ENCODE measurements around the gene DCX. TPM values are rescaled to one million over a fixed set of nuclear protein-coding genes. Genes with fewer than 3 reads are reported as not detected.

The DCX gene
- total and polyA plus RNA-seq, 2 donors (not counting 1 experiment from before 2014, with no cell fraction given): not detected

DNA sequence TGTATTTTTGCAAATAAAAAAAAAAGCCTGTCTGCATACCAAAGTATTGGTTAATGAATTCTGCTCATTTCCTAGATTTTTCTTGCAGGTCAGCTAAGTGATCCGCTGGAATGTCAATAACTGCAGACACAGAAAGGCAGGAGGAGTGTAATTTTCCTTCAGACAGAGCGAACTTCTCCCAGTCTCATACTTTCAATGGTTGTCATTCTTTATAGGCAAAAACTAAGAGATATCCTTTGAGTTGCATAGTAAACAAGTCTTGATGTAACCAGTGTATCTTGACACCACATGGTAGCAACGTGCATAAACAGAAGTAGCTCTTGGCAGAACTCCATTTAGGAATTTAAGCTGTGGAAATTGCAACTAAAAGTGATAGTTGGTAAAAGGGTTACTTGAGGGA is 149.9 kb downstream of the DCX start:
- H2AFZ ChIP-seq (ENCODE audit: insufficient read depth, low read depth, low read length, poor library complexity, severe bottlenecking): no peak overlapping the region
- H3K27me3 Mint-ChIP-seq: no peaks in the 10 kb centered on the region
- no peak overlapping the region for H3K9ac ChIP-seq (ENCODE audit: low read length)
- no peaks in the 10 kb centered on the region for H3K9me3 ChIP-seq (ENCODE audit: control extremely low read depth in 1 of 3, control insufficient read depth in 2 of 3, insufficient read depth in 1 of 3, low read length in 2 of 3)
- no peaks in the 10 kb centered on the region for H4K20me1 ChIP-seq (ENCODE audit: control insufficient read depth, insufficient read depth, low read length, poor library complexity, severe bottlenecking)
- no peak for DNase-seq
- H3K4me2 ChIP-seq (replicated peaks; ENCODE audit: low read depth, low read length, poor library complexity, severe bottlenecking): no peak overlapping the region
- no peaks in the 10 kb centered on the region for H3K79me2 ChIP-seq (ENCODE audit: control insufficient read depth, insufficient read depth, low read length)
- no peaks in the 10 kb centered on the region for H3K27me3 ChIP-seq (replicated peaks in 1 of 4; ENCODE audit: control extremely low read depth in 1 of 4, control insufficient read depth in 3 of 4, insufficient read depth in 4 of 4, low read length in 3 of 4)
- ATAC-seq (ENCODE audit: low read depth): no peak
- CTCF ChIA-PET: no interaction called here
- H3K4me1 ChIP-seq (ENCODE audit: control insufficient read depth in 2 of 2, insufficient read depth in 2 of 2, low read length in 2 of 2): no peaks in the 10 kb centered on the region
- no peak overlapping the region for H3K4me3 Mint-ChIP-seq
- no peaks in the 10 kb centered on the region for H3K4me1 Mint-ChIP-seq
- 100% methylated on average over 1 of the region's 3 CpGs for WGBS (ENCODE audit: insufficient coverage)
- no peaks in the 10 kb centered on the region for H3K9me3 Mint-ChIP-seq (ENCODE audit: insufficient read depth)
- intact Hi-C loops (cut with micrococcal nuclease): no loop called here
- H3K4me3 ChIP-seq (ENCODE audit: control extremely low read depth in 1 of 5, extremely low read depth in 1 of 5, insufficient read depth in 1 of 5, low read depth in 2 of 5, low read length in 4 of 5): no peak overlapping the region
- no peak overlapping the region for H3K27ac ChIP-seq (ENCODE audit: low read length in 2 of 2)
- no peak for TF ChIP-seq EZH2 (IDR thresholded peaks at IDR 0.05; ENCODE audit: borderline replicate concordance, insufficient read depth, low read depth, low read length, poor library complexity, severe bottlenecking)
- TF ChIP-seq, protein P1, sequence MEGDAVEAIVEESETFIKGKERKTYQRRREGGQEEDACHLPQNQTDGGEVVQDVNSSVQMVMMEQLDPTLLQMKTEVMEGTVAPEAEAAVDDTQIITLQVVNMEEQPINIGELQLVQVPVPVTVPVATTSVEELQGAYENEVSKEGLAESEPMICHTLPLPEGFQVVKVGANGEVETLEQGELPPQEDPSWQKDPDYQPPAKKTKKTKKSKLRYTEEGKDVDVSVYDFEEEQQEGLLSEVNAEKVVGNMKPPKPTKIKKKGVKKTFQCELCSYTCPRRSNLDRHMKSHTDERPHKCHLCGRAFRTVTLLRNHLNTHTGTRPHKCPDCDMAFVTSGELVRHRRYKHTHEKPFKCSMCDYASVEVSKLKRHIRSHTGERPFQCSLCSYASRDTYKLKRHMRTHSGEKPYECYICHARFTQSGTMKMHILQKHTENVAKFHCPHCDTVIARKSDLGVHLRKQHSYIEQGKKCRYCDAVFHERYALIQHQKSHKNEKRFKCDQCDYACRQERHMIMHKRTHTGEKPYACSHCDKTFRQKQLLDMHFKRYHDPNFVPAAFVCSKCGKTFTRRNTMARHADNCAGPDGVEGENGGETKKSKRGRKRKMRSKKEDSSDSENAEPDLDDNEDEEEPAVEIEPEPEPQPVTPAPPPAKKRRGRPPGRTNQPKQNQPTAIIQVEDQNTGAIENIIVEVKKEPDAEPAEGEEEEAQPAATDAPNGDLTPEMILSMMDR (IDR thresholded peaks at IDR 0.05): no peak
- no peaks in the 10 kb centered on the region for H3K36me3 ChIP-seq (replicated peaks in 1 of 2; ENCODE audit: control extremely low read depth in 1 of 2, control insufficient read depth in 1 of 2, extremely low read depth in 1 of 2, insufficient read depth in 2 of 2, low read length in 1 of 2)
- H3K27ac Mint-ChIP-seq: no peak overlapping the region
- POLR2A ChIA-PET: no interaction called here

DNA sequence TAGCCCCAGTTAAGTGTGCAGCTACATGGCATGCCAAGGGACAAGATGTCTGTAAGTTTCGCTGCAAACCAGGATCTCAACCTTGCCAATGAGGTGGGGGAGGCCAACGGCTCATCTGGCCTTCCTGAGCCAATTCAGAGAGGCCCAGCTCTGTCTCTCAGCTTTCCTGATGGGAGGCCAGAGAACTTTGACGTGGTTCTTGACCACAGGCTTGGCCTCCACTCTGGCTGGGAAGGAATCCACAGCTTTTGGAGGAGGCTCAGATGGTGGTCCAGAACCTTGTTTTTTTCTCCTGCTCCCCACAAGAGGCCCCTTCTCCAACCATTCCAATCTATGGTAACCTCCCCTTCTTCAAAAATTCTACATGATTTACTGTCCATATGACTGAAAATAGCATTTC is 151.5 kb downstream of the DCX start:
- Mint-ChIP-seq H3K27ac (no peak overlapping the region), H3K27me3 (no peaks in the 10 kb centered on the region), H3K9me3 (ENCODE audit: insufficient read depth) (no peaks in the 10 kb centered on the region), H3K4me1 (no peaks in the 10 kb centered on the region), H3K4me3 (no peak overlapping the region)
- Histone ChIP-seq H3K4me3 (ENCODE audit: control extremely low read depth in 1 of 5, extremely low read depth in 1 of 5, insufficient read depth in 1 of 5, low read depth in 2 of 5, low read length in 4 of 5) (no peak overlapping the region), H3K4me2 (replicated peaks; ENCODE audit: low read depth, low read length, poor library complexity, severe bottlenecking) (no peak overlapping the region), H3K9me3 (ENCODE audit: control extremely low read depth in 1 of 3, control insufficient read depth in 2 of 3, insufficient read depth in 1 of 3, low read length in 2 of 3) (no peaks in the 10 kb centered on the region), H3K9ac (ENCODE audit: low read length) (no peak overlapping the region), H3K27me3 (replicated peaks in 1 of 4; ENCODE audit: control extremely low read depth in 1 of 4, control insufficient read depth in 3 of 4, insufficient read depth in 4 of 4, low read length in 3 of 4) (no peaks in the 10 kb centered on the region), H4K20me1 (ENCODE audit: control insufficient read depth, insufficient read depth, low read length, poor library complexity, severe bottlenecking) (no peaks in the 10 kb centered on the region), H3K36me3 (replicated peaks in 1 of 2; ENCODE audit: control extremely low read depth in 1 of 2, control insufficient read depth in 1 of 2, extremely low read depth in 1 of 2, insufficient read depth in 2 of 2, low read length in 1 of 2) (no peaks in the 10 kb centered on the region), H2AFZ (ENCODE audit: insufficient read depth, low read depth, low read length, poor library complexity, severe bottlenecking) (no peak overlapping the region), H3K4me1 (ENCODE audit: control insufficient read depth in 2 of 2, insufficient read depth in 2 of 2, low read length in 2 of 2) (no peaks in the 10 kb centered on the region), H3K79me2 (ENCODE audit: control insufficient read depth, insufficient read depth, low read length) (no peaks in the 10 kb centered on the region), H3K27ac (ENCODE audit: low read length in 2 of 2) (no peak overlapping the region)
- DNase-seq (no peak), ATAC-seq (ENCODE audit: low read depth) (no peak)
- 73% methylated on average over 3 of the region's 3 CpGs for WGBS (ENCODE audit: insufficient coverage)
- ChIA-PET POLR2A (no interaction called here), CTCF (no interaction called here)
- TF ChIP-seq, protein P1 (IDR thresholded peaks at IDR 0.05): no peak
- no peak for TF ChIP-seq EZH2 (IDR thresholded peaks at IDR 0.05; ENCODE audit: borderline replicate concordance, insufficient read depth, low read depth, low read length, poor library complexity, severe bottlenecking)
- intact Hi-C loops (cut with micrococcal nuclease): no loop called here

Measured in B cell (primary cell).